HCT116 (cell line): ENCODE measurements around the gene MANEAL. TPM values are rescaled to one million over a fixed set of nuclear protein-coding genes. Genes with fewer than 3 reads are reported as not detected.

Experiments used
- ATAC-seq: fragments of 200-7000 bp; cut with Tn5 transposase; 2 replicates; pipeline ENCODE4 v1.9.1; 2020; ENCODE audit warnings: mild to moderate bottlenecking, moderate library complexity
- BruUV-seq: library from RNA; stranded (reverse); fragments of 400-500 nt; replicated peaks from 2 replicates; lab custom pipeline; 2021; lab: Mats Ljungman, UMichigan
- CTCF ChIA-PET: fragments of 300-600 bp; sonication (Branson Sonifier 250); formaldehyde crosslinking; loops from one replicate; lab custom pipeline; 2021; ENCODE audit warnings: antibody characterized with exemption; lab: Charles Lee
- POLR2A ChIA-PET: fragments of 300-600, 350-600 bp; sonication (Branson Sonifier 250); formaldehyde crosslinking; loops from one replicate; lab custom pipeline; 2021; ENCODE audit warnings: antibody characterized with exemption; lab: Charles Lee
- RAD21 ChIA-PET, 2 experiments: fragments of 300-600 bp; sonication (Branson Sonifier 250); formaldehyde crosslinking; loops; one replicate each; lab custom pipeline; 2023; ENCODE audit warnings: low total read pairs in 2 of 2; ENCODE audit not compliant: uncharacterized antibody in 2 of 2, unreplicated experiment in 2 of 2, low non-redundant PET in 1 of 2; lab: Charles Lee
- DNase-seq: peaks from one replicate; pipeline ENCODE4 v3.0.0-alpha.2; 2010; ENCODE audit warnings: low read depth, low spot score
- H2AFZ ChIP-seq: fragments of 200-600 bp; shearing (Covaris generic), sonication (generic); 2 replicates; pipeline ENCODE4 v1.6.1; 2017; ENCODE audit warnings: low read depth, mixed run types, mixed read lengths, antibody characterized with exemption, low read length; ENCODE audit not compliant: poor library complexity, severe bottlenecking
- H3K27ac ChIP-seq: 2 replicates; pipeline ENCODE4 v1.5.1; 2012; ENCODE audit warnings: low read depth, low read length
- H3K27me3 ChIP-seq: fragments of 200-600 bp; sonication (generic); 2 replicates; pipeline ENCODE4 v1.6.1; 2016; ENCODE audit warnings: mixed run types, low read length, mixed read lengths; ENCODE audit not compliant: insufficient read depth
- H3K36me3 ChIP-seq, 2 experiments: fragments of 200-500 bp in 1 of 2; fragments of 200-600 bp in 1 of 2; sonication (Bioruptor generic) in 1 of 2; sonication (generic) in 1 of 2; 2 replicates each; pipeline versions ENCODE4 v1.5.1 to v1.6.1; 2014 to 2016; ENCODE audit warnings: low read length in 2 of 2, inconsistent platforms in 1 of 2, mixed read lengths in 1 of 2, mixed run types in 1 of 2; ENCODE audit not compliant: insufficient read depth in 2 of 2, control insufficient read depth in 1 of 2
- H3K4me1 ChIP-seq, 2 experiments: fragments of 200-600 bp in 1 of 2; sonication (generic) in 1 of 2; 2 replicates each; pipeline versions ENCODE4 v1.5.1 to v1.6.1; 2012 to 2017; ENCODE audit warnings: low read length in 2 of 2, inconsistent platforms in 1 of 2, mild to moderate bottlenecking in 1 of 2, mixed read lengths in 1 of 2, mixed run types in 1 of 2, moderate library complexity in 1 of 2; ENCODE audit not compliant: insufficient read depth in 2 of 2, control insufficient read depth in 1 of 2
- H3K4me2 ChIP-seq: fragments of 200-600 bp; sonication (generic); 2 replicates; pipeline ENCODE4 v1.6.1; 2017; ENCODE audit warnings: mixed run types, low read length, mixed read lengths
- H3K4me3 ChIP-seq, 2 experiments: fragments of 200-600 bp in 1 of 2; sonication (generic) in 1 of 2; replicated peaks in 1 of 2; 2 replicates each; pipeline ENCODE4 v1.5.1; 2011 to 2016; ENCODE audit warnings: low read length in 2 of 2, control low read depth in 1 of 2, low read depth in 1 of 2, mild to moderate bottlenecking in 1 of 2, mixed read lengths in 1 of 2, mixed run types in 1 of 2
- H3K79me2 ChIP-seq: fragments of 200-600 bp; sonication (generic); 2 replicates; pipeline ENCODE4 v1.6.1; 2017; ENCODE audit warnings: mild to moderate bottlenecking, mixed run types, low read length, moderate library complexity, mixed read lengths; ENCODE audit not compliant: insufficient read depth
- H3K9ac ChIP-seq: fragments of 200-600 bp; sonication (generic); 2 replicates; pipeline ENCODE4 v1.6.1; 2016; ENCODE audit warnings: low read length, mixed read lengths
- H3K9me2 ChIP-seq: fragments of 200-600 bp; sonication (generic), shearing (Covaris generic); 2 replicates; pipeline ENCODE4 v1.6.1; 2017; ENCODE audit warnings: mixed run types, mild to moderate bottlenecking, moderate library complexity; ENCODE audit not compliant: insufficient read depth
- H3K9me3 ChIP-seq, 2 experiments: fragments of 200-500 bp in 1 of 2; fragments of 200-600 bp in 1 of 2; sonication (Bioruptor generic) in 1 of 2; sonication (generic) in 1 of 2; 2 replicates each; pipeline ENCODE4 v1.6.1; 2014 to 2017; ENCODE audit warnings: low read length in 2 of 2, mixed read lengths in 2 of 2, inconsistent platforms in 1 of 2, low read depth in 1 of 2, mild to moderate bottlenecking in 1 of 2, mixed run types in 1 of 2, moderate library complexity in 1 of 2; ENCODE audit not compliant: control insufficient read depth in 1 of 2, insufficient read depth in 1 of 2
- H4K20me1 ChIP-seq: fragments of 200-600 bp; sonication (generic), shearing (Covaris generic); 2 replicates; pipeline ENCODE4 v1.6.1; 2017; ENCODE audit warnings: mixed run types, mild to moderate bottlenecking, moderate library complexity; ENCODE audit not compliant: insufficient read depth
- ATF3 ChIP-seq: IDR thresholded peaks from 2 replicates; pipeline ENCODE4 v1.6.1; 2012
- EGR1 ChIP-seq: IDR thresholded peaks from 2 replicates; pipeline ENCODE4 v1.6.1; 2012; ENCODE audit warnings: low read depth
- ELF1 ChIP-seq: IDR thresholded peaks from 2 replicates; pipeline ENCODE4 v1.6.1; 2012; ENCODE audit warnings: low read depth, borderline replicate concordance
- EZH2phosphoT487 ChIP-seq: fragments of 200-600 bp; IDR thresholded peaks from 2 replicates; pipeline ENCODE4 v1.6.1; 2018; ENCODE audit warnings: antibody characterized with exemption, borderline replicate concordance
- MAX ChIP-seq: IDR thresholded peaks from 2 replicates; pipeline ENCODE4 v1.6.1; 2012
- POLR2A ChIP-seq: IDR thresholded peaks from 2 replicates; pipeline ENCODE4 v1.7.0; 2011; ENCODE audit warnings: borderline replicate concordance; ENCODE audit not compliant: insufficient read depth, insufficient read length; ENCODE audit errors: extremely low read depth
- RAD21 ChIP-seq: IDR thresholded peaks from 2 replicates; pipeline ENCODE4 v1.6.1; 2012; ENCODE audit warnings: low read depth, mild to moderate bottlenecking
- REST ChIP-seq: IDR thresholded peaks from 2 replicates; pipeline ENCODE4 v1.6.1; 2012; ENCODE audit warnings: low read depth
- SIN3A ChIP-seq: IDR thresholded peaks from 2 replicates; pipeline ENCODE4 v1.6.1; 2012; ENCODE audit warnings: low read depth
- SRF ChIP-seq: IDR thresholded peaks from 2 replicates; pipeline ENCODE4 v1.6.1; 2012; ENCODE audit warnings: low read depth
- TCF7L2 ChIP-seq: IDR thresholded peaks from 2 replicates; pipeline ENCODE4 v1.7.0; 2011; ENCODE audit warnings: borderline replicate concordance, inconsistent platforms; ENCODE audit not compliant: insufficient read depth, insufficient read length; ENCODE audit errors: extremely low read depth
- ZBTB33 ChIP-seq: IDR thresholded peaks from 2 replicates; pipeline ENCODE4 v1.6.1; 2011; ENCODE audit warnings: mild to moderate bottlenecking, low read length, moderate library complexity; ENCODE audit not compliant: insufficient replicate concordance; ENCODE audit errors: extremely low read depth
- intact Hi-C: fragments of 100-400 bp; cut with micrococcal nuclease; formaldehyde crosslinking; loops from 2 replicates; pipeline ENCODE4 v1.10.0; 2022
- total RNA-seq: library from RNA; stranded (reverse); gene quantifications from one replicate; pipeline ENCODE4 v1.2.1, GENCODE V29; 2021; ENCODE audit not compliant: unreplicated experiment

MANEAL gene
- total RNA-seq, 1 experiment from 2014 or later = 17.3 TPM

- peaks cover 65% of the 10 kb centered on the region for H3K79me2 ChIP-seq
- peak overlapping the region; percentile 95 for H3K4me2 ChIP-seq
- POLR2A ChIA-PET = interaction anchor here (1.2 to 3.1 kb wide), 4 partner anchors 9 to 117 kb away, joined by 3 to 10 read pairs (median 6); partner anchors contain the start of gene MTF1
- ATAC-seq (no peak), DNase-seq (no peak)
- H3K9me3 ChIP-seq = no peaks in the 10 kb centered on the region
- no peaks in the 10 kb centered on the region for H3K27me3 ChIP-seq
- peaks cover 16 to 37% of the 10 kb centered on the region in 2 experiments for H3K4me1 ChIP-seq
- CTCF ChIA-PET = no interaction called here
- intact Hi-C loops = no loop called here
- H3K9ac ChIP-seq = peak overlapping the region; percentile 81
- no TSS peak for BruUV-seq
- RAD21 ChIA-PET = no interaction called here
- peaks cover 24% of the 10 kb centered on the region; the same call in 1 of the 2 replicates for H4K20me1 ChIP-seq
- TF ChIP-seq ELF1 (no peak), RAD21 (no peak), ZBTB33 (no peak), REST (no peak), MAX (no peak), SIN3A (no peak), SRF (no peak), TCF7L2 (no peak), EZH2phosphoT487 (no peak), EGR1 (no peak), ATF3 (no peak), POLR2A (no peak)
- H3K27ac ChIP-seq = peak overlapping the region; percentile 93
- no peaks in the 10 kb centered on the region for H3K9me2 ChIP-seq
- H3K4me3 ChIP-seq = peak overlapping the region; percentile 78 to 98
- H2AFZ ChIP-seq = no peak overlapping the region
- peaks cover 38 to 47% of the 10 kb centered on the region in 2 experiments for H3K36me3 ChIP-seq
These were observed 13.5 kb downstream of the MANEAL start for GRCh38 chr1:37807220-37807554.
